ENCODE results near the gene TMX4.

The TMX4 gene

GRCh38 chr20:7933346-7933745, 86.2 kb downstream of the TMX4 start:
- CTCF ChIA-PET: interaction anchor here (1.2 to 11.4 kb wide), 3 partner anchors 56 to 789 kb away, joined by 3 to 290 read pairs (median 73); no protein-coding TSS in a partner anchor
- no peak for TF ChIP-seq CTCF (IDR thresholded peaks at IDR 0.05; ENCODE audit: insufficient read depth, low read length, missing control alignments)
- H3K4me3 ChIP-seq (ENCODE audit: low read depth, low read length): no peak overlapping the region
- POLR2A ChIA-PET: no interaction called here
- DNase-seq (ENCODE audit: low read depth, low spot score): no peak

- ChIA-PET POLR2A (no interaction called here), CTCF (interaction anchor here (11.4 kb wide), 1 partner anchor 792 kb away, joined by 290 read pairs; no protein-coding TSS in a partner anchor)
- no peak for TF ChIP-seq CTCF (IDR thresholded peaks at IDR 0.05; ENCODE audit: insufficient read depth, low read length, missing control alignments)
- DNase-seq (ENCODE audit: low read depth, low spot score): no peak
- no peak overlapping the region for H3K4me3 ChIP-seq (ENCODE audit: low read depth, low read length)
Measured at GRCh38 chr20:7930343-7930742, 89.2 kb downstream of the TMX4 start.

Measured in AG04449 (cell line).